ENCODE measurements around the gene IFNG-AS1. TPM values are rescaled to one million over a fixed set of nuclear protein-coding genes. Genes with fewer than 3 reads are reported as not detected.
A peak's percentile ranks its signal among the peaks of the same experiment; 100 is the strongest.

IFNG-AS1 gene
- total RNA-seq, 2 experiments from 2014 or later, result 15.7 to 36.8 TPM

GRCh38 chr12:68011882-68012207 lies 22.6 kb downstream of the IFNG-AS1 start:
- CTCF ChIA-PET (ENCODE audit: unreplicated experiment), result no interaction called here
- no peak for DNase-seq (ENCODE audit: low spot score)
- intact Hi-C loops (cut with micrococcal nuclease; ENCODE audit: unreplicated experiment), result no loop called here

GRCh38 chr12:68012712-68013111 lies 23.5 kb downstream of the IFNG-AS1 start:
- Histone ChIP-seq H3K27ac (ENCODE audit: low read depth, low read length, poor library complexity, severe bottlenecking) (peak overlapping the region; percentile 59), H3K4me2 (ENCODE audit: low read length) (peak overlapping the region; percentile 70), H3K9me2 (ENCODE audit: insufficient read depth, low read length) (no peaks in the 10 kb centered on the region), H4K20me1 (ENCODE audit: insufficient read depth, low read length) (peaks cover 4% of the 10 kb centered on the region; the same call in 1 of the 2 replicates), H3K4me3 (ENCODE audit: low read depth, low read length, poor library complexity, severe bottlenecking) (peak overlapping the region; percentile 30), H3K4me1 (ENCODE audit: insufficient read depth, low read length, poor library complexity, severe bottlenecking) (peaks cover 34% of the 10 kb centered on the region), H3K36me3 (ENCODE audit: insufficient read depth, low read length) (peaks cover 97% of the 10 kb centered on the region), H3K9me3 (ENCODE audit: low read length) (no peaks in the 10 kb centered on the region), H2AFZ (ENCODE audit: low read length) (no peak overlapping the region), H3K79me2 (ENCODE audit: insufficient read depth, low read depth, low read length) (peaks cover 12% of the 10 kb centered on the region; the same call in 1 of the 2 replicates)
- DNase-seq (ENCODE audit: low spot score), result peak; percentile 83
- BruUV-seq (replicated peaks), result no TSS peak
- POLR2A ChIA-PET, result interaction anchor here (0.5 to 3.7 kb wide), 7 partner anchors 9 to 1045 kb away, joined by 3 to 17 read pairs (median 3); partner anchors contain the start of gene IFNG-AS1
- intact Hi-C loops (cut with micrococcal nuclease; ENCODE audit: unreplicated experiment), result no loop called here
- CTCF ChIA-PET (ENCODE audit: unreplicated experiment), result interaction anchor here (0.6 kb wide), 1 partner anchor 23 kb away, joined by 3 read pairs; the partner anchor contains the start of gene IFNG-AS1
- TF ChIP-seq CTCF (conservative IDR thresholded peaks at IDR 0.05; ENCODE audit: low read length) (no peak), EZH2phosphoT487 (IDR thresholded peaks at IDR 0.05; ENCODE audit: borderline replicate concordance, low read depth, low read length) (no peak)

More at GRCh38 chr12:68011882-68012207, 22.6 kb downstream of the IFNG-AS1 start:
- TF ChIP-seq CTCF (conservative IDR thresholded peaks at IDR 0.05; ENCODE audit: low read length) (no peak), EZH2phosphoT487 (IDR thresholded peaks at IDR 0.05; ENCODE audit: borderline replicate concordance, low read depth, low read length) (no peak)
- Histone ChIP-seq H4K20me1 (ENCODE audit: insufficient read depth, low read length) (peaks cover 4% of the 10 kb centered on the region; the same call in 1 of the 2 replicates), H3K79me2 (ENCODE audit: insufficient read depth, low read depth, low read length) (peaks cover 12% of the 10 kb centered on the region; the same call in 1 of the 2 replicates), H3K9me2 (ENCODE audit: insufficient read depth, low read length) (no peaks in the 10 kb centered on the region), H3K4me1 (ENCODE audit: insufficient read depth, low read length, poor library complexity, severe bottlenecking) (peaks cover 34% of the 10 kb centered on the region), H2AFZ (ENCODE audit: low read length) (no peak overlapping the region), H3K36me3 (ENCODE audit: insufficient read depth, low read length) (peaks cover 97% of the 10 kb centered on the region), H3K9me3 (ENCODE audit: low read length) (no peaks in the 10 kb centered on the region), H3K4me2 (ENCODE audit: low read length) (peak overlapping the region; percentile 70), H3K4me3 (ENCODE audit: low read depth, low read length, poor library complexity, severe bottlenecking) (peak overlapping the region; percentile 30), H3K27ac (ENCODE audit: low read depth, low read length, poor library complexity, severe bottlenecking) (peak overlapping the region; percentile 59)
- no TSS peak for BruUV-seq (replicated peaks)
- POLR2A ChIA-PET, result interaction anchor here (0.9 to 3.7 kb wide), 4 partner anchors 17 to 283 kb away, joined by 3 to 17 read pairs (median 5); partner anchors contain the start of gene IFNG-AS1

GRCh38 chr12:68013181-68013580 lies 23.9 kb downstream of the IFNG-AS1 start:
- Histone ChIP-seq H3K27ac (ENCODE audit: low read depth, low read length, poor library complexity, severe bottlenecking) (peak overlapping the region; percentile 59), H3K4me2 (ENCODE audit: low read length) (peak overlapping the region; percentile 70), H3K4me3 (ENCODE audit: low read depth, low read length, poor library complexity, severe bottlenecking) (peak overlapping the region; percentile 30), H3K4me1 (ENCODE audit: insufficient read depth, low read length, poor library complexity, severe bottlenecking) (peaks cover 34% of the 10 kb centered on the region), H3K79me2 (ENCODE audit: insufficient read depth, low read depth, low read length) (peaks cover 12% of the 10 kb centered on the region; the same call in 1 of the 2 replicates), H3K9me3 (ENCODE audit: low read length) (no peaks in the 10 kb centered on the region), H3K36me3 (ENCODE audit: insufficient read depth, low read length) (peaks cover 98% of the 10 kb centered on the region), H2AFZ (ENCODE audit: low read length) (no peak overlapping the region), H4K20me1 (ENCODE audit: insufficient read depth, low read length) (peaks cover 4% of the 10 kb centered on the region; the same call in 1 of the 2 replicates), H3K9me2 (ENCODE audit: insufficient read depth, low read length) (no peaks in the 10 kb centered on the region)
- no peak for TF ChIP-seq CTCF (conservative IDR thresholded peaks at IDR 0.05; ENCODE audit: low read length)
- intact Hi-C loops (cut with micrococcal nuclease; ENCODE audit: unreplicated experiment), result no loop called here
- BruUV-seq (replicated peaks), result no TSS peak
- POLR2A ChIA-PET, result interaction anchor here (0.6 to 3.7 kb wide), 5 partner anchors 8 to 1045 kb away, joined by 3 to 17 read pairs (median 3); partner anchors contain the start of gene IFNG-AS1
- DNase-seq (ENCODE audit: low spot score), result no peak
- CTCF ChIA-PET (ENCODE audit: unreplicated experiment), result interaction anchor here (0.6 kb wide), 1 partner anchor 24 kb away, joined by 3 read pairs; the partner anchor contains the start of gene IFNG-AS1

Data from OCI-LY7 (cell line).